Stimulated activated CD8-positive, alpha-beta memory T cell treated with anti-CD3 and anti-CD28 coated beads, Interleukin-12 subunit alpha, Interleukin-12 subunit beta, amount 100 ng/mL, for 1 hour (primary cell): Measurements from ENCODE around the gene POMT2.
"Not testable (repeated sequence)": the region's sequence is repeated elsewhere in the genome, so short reads cannot be mapped to it uniquely, and the experiment has no call there.

Source experiments
- DNase-seq: peaks from one replicate; pipeline ENCODE4 v3.0.0-alpha.2; 2020; ENCODE audit warnings: low read depth

POMT2 gene

GRCh38 chr14:77324816-77325745 is 4.4 kb upstream of the POMT2 start:
- no peak for DNase-seq

GRCh38 chr14:77324289-77324688 is 3.6 kb upstream of the POMT2 start:
- DNase-seq, result no peak

GRCh38 chr14:77323571-77323970 is 2.9 kb upstream of the POMT2 start:
- no peak for DNase-seq

- DNase-seq, result no peak
Observed at GRCh38 chr14:77322951-77323350, 2.3 kb upstream of the POMT2 start.

- DNase-seq, result no peak
Observed at GRCh38 chr14:77322250-77322902, 1.7 kb upstream of the POMT2 start.

GRCh38 chr14:77319422-77319821 is 1.3 kb downstream of the POMT2 start:
- no peak for DNase-seq

GRCh38 chr14:77318756-77319155 is 1.9 kb downstream of the POMT2 start:
- DNase-seq, result not testable (repeated sequence)

- no peak for DNase-seq
Observed at GRCh38 chr14:77318006-77318553, 2.6 kb downstream of the POMT2 start.

GRCh38 chr14:77316872-77317301 is 3.8 kb downstream of the POMT2 start:
- DNase-seq, result no peak

- no peak for DNase-seq
Observed at GRCh38 chr14:77316195-77316505, 4.5 kb downstream of the POMT2 start.

- no peak for DNase-seq
Observed at GRCh38 chr14:77314539-77315457, 5.9 kb downstream of the POMT2 start.

- DNase-seq, result no peak
Observed at GRCh38 chr14:77314043-77314442, 6.6 kb downstream of the POMT2 start.

- no peak for DNase-seq
Observed at GRCh38 chr14:77313371-77313770, 7.3 kb downstream of the POMT2 start.

GRCh38 chr14:77311217-77311616 is 9.5 kb downstream of the POMT2 start:
- no peak for DNase-seq

GRCh38 chr14:77310026-77310425 is 10.7 kb downstream of the POMT2 start:
- no peak for DNase-seq

GRCh38 chr14:77309131-77309530 is 11.6 kb downstream of the POMT2 start:
- DNase-seq, result no peak

GRCh38 chr14:77306851-77307496 is 13.7 kb downstream of the POMT2 start:
- DNase-seq, result no peak

GRCh38 chr14:77306416-77306815 is 14.3 kb downstream of the POMT2 start:
- DNase-seq, result no peak

GRCh38 chr14:77305696-77306095 is 15.0 kb downstream of the POMT2 start:
- no peak for DNase-seq

- DNase-seq, result no peak
Observed at GRCh38 chr14:77303417-77304156, 17.1 kb downstream of the POMT2 start.

GRCh38 chr14:77302926-77303325 is 17.8 kb downstream of the POMT2 start:
- no peak for DNase-seq
